IMR-90 (cell line): ENCODE measurements around the gene PEX16. TPM values are rescaled to one million over a fixed set of nuclear protein-coding genes. Genes with fewer than 3 reads are reported as not detected.

ENCODE experiments used
- ATAC-seq: fragments of 200-7000 bp; cut with Tn5 transposase; 2 replicates; pipeline ENCODE4 v1.9.1; 2020; ENCODE audit warnings: low read depth, mild to moderate bottlenecking, moderate library complexity
- BruUV-seq: library from RNA; stranded (reverse); fragments of 400-500 nt; replicated peaks from 2 replicates; lab custom pipeline; 2021; lab: Mats Ljungman, UMichigan
- CTCF ChIA-PET: fragments of 300-600 bp; formaldehyde crosslinking; extraction: SDS; loops from one replicate; lab custom pipeline; 2021; ENCODE audit warnings: antibody characterized with exemption; lab: Yijun Ruan, JAX
- POLR2A ChIA-PET: fragments of 300-600 bp; sonication (Branson Sonifier 250); formaldehyde crosslinking; loops from one replicate; lab custom pipeline; 2022; ENCODE audit warnings: antibody characterized with exemption; ENCODE audit not compliant: unreplicated experiment; lab: Charles Lee
- DNase-seq: peaks from one replicate; pipeline ENCODE4 v3.0.0; 2013
- H2AFZ ChIP-seq: replicated peaks from 2 replicates; pipeline ENCODE3; 2013; ENCODE audit warnings: low read length, mild to moderate bottlenecking; ENCODE audit not compliant: poor library complexity
- H2AK5ac ChIP-seq: 2 replicates; pipeline ENCODE4 v1.6.1; 2013; ENCODE audit warnings: low read depth, low read length, inconsistent platforms
- H2AK9ac ChIP-seq: replicated peaks from 2 replicates; pipeline ENCODE3; 2013; ENCODE audit warnings: mild to moderate bottlenecking, low read depth, low read length, moderate library complexity; ENCODE audit not compliant: poor library complexity
- H2BK120ac ChIP-seq: 2 replicates; pipeline ENCODE4 v1.6.1; 2013; ENCODE audit warnings: low read depth, low read length, inconsistent platforms
- H2BK15ac ChIP-seq: 3 replicates; pipeline ENCODE4 v1.6.1; 2013; ENCODE audit warnings: low read depth, low read length, inconsistent platforms
- H2BK20ac ChIP-seq: 2 replicates; pipeline ENCODE4 v1.6.1; 2013; ENCODE audit warnings: low read depth, mild to moderate bottlenecking, inconsistent platforms, low read length, moderate library complexity
- H2BK5ac ChIP-seq: 2 replicates; pipeline ENCODE4 v1.6.1; 2013; ENCODE audit warnings: mild to moderate bottlenecking, low read depth, low read length, inconsistent platforms; ENCODE audit not compliant: poor library complexity, severe bottlenecking
- H3K14ac ChIP-seq: replicated peaks from 2 replicates; pipeline ENCODE4 v1.6.1; 2013; ENCODE audit warnings: low read depth, low read length, inconsistent platforms
- H3K18ac ChIP-seq: 2 replicates; pipeline ENCODE4 v1.6.1; 2013; ENCODE audit warnings: low read depth, low read length, control low read depth
- H3K23ac ChIP-seq: 2 replicates; pipeline ENCODE4 v1.6.1; 2013; ENCODE audit warnings: low read depth, low read length, inconsistent platforms
- H3K27ac ChIP-seq: 2 replicates; pipeline ENCODE4 v1.5.1; 2013; ENCODE audit warnings: mild to moderate bottlenecking, control low read depth, low read length; ENCODE audit not compliant: insufficient read depth
- H3K27me3 ChIP-seq: 2 replicates; pipeline ENCODE4 v1.6.1; 2013; ENCODE audit warnings: low read length; ENCODE audit not compliant: control insufficient read depth, insufficient read depth
- H3K36me3 ChIP-seq: 2 replicates; pipeline ENCODE4 v1.6.1; 2013; ENCODE audit warnings: low read length, mixed read lengths; ENCODE audit not compliant: control insufficient read depth, insufficient read depth
- H3K4ac ChIP-seq: 2 replicates; pipeline ENCODE4 v1.6.1; 2013; ENCODE audit warnings: low read depth, low read length, inconsistent platforms
- H3K4me1 ChIP-seq: 2 replicates; pipeline ENCODE4 v1.6.1; 2013; ENCODE audit warnings: low read length, mixed read lengths; ENCODE audit not compliant: control insufficient read depth, insufficient read depth
- H3K4me2 ChIP-seq: 2 replicates; pipeline ENCODE4 v1.6.1; 2013; ENCODE audit warnings: low read depth, mild to moderate bottlenecking, control low read depth, low read length, moderate library complexity
- H3K4me3 ChIP-seq: 2 replicates; pipeline ENCODE4 v1.5.1; 2013; ENCODE audit warnings: low read depth, mild to moderate bottlenecking, control low read depth, low read length, moderate library complexity; ENCODE audit not compliant: insufficient read depth
- H3K56ac ChIP-seq: 2 replicates; pipeline ENCODE4 v1.6.1; 2013; ENCODE audit warnings: low read length, inconsistent platforms; ENCODE audit not compliant: insufficient read depth; ENCODE audit errors: extremely low read depth
- H3K79me1 ChIP-seq, 2 experiments: 2 replicates each; pipeline ENCODE4 v1.6.1; 2013; ENCODE audit warnings: low read length in 2 of 2, inconsistent platforms in 1 of 2, low read depth in 1 of 2
- H3K9ac ChIP-seq: 2 replicates; pipeline ENCODE4 v1.6.1; 2013; ENCODE audit warnings: low read depth, low read length, control low read depth
- H3K9me1 ChIP-seq: 2 replicates; pipeline ENCODE4 v1.6.1; 2013; ENCODE audit warnings: low read length, inconsistent platforms; ENCODE audit not compliant: insufficient read depth
- H3K9me3 ChIP-seq: 2 replicates; pipeline ENCODE4 v1.6.1; 2013; ENCODE audit warnings: low read length; ENCODE audit not compliant: control insufficient read depth, insufficient read depth
- H4K20me1 ChIP-seq: 2 replicates; pipeline ENCODE4 v1.6.1; 2013; ENCODE audit warnings: low read length, inconsistent platforms; ENCODE audit not compliant: insufficient read depth
- H4K5ac ChIP-seq: 2 replicates; pipeline ENCODE4 v1.6.1; 2013; ENCODE audit warnings: mild to moderate bottlenecking, low read depth, low read length, control low read depth
- H4K8ac ChIP-seq, 2 experiments: 2 replicates each; pipeline ENCODE4 v1.6.1; 2013; ENCODE audit warnings: low read depth in 2 of 2, low read length in 2 of 2, control low read depth in 1 of 2, inconsistent platforms in 1 of 2
- H4K91ac ChIP-seq: 2 replicates; pipeline ENCODE4 v1.6.1; 2013; ENCODE audit warnings: low read depth, low read length, inconsistent platforms; ENCODE audit not compliant: insufficient read depth
- BHLHE40 ChIP-seq: fragments of 150-350 bp; IDR thresholded peaks from 2 replicates; pipeline ENCODE4 v1.6.1; 2016; ENCODE audit warnings: mild to moderate bottlenecking, low read depth, low read length
- CEBPB ChIP-seq: IDR thresholded peaks from 2 replicates; pipeline ENCODE4 v1.6.1; 2012; ENCODE audit warnings: low read depth, low read length, improper control_type of control experiment
- CHD1 ChIP-seq: IDR thresholded peaks from 2 replicates; pipeline ENCODE4 v1.6.1; 2012; ENCODE audit warnings: low read depth, low read length, improper control_type of control experiment
- FOS ChIP-seq: fragments of 150-350 bp; IDR thresholded peaks from 2 replicates; pipeline ENCODE4 v1.6.1; 2016; ENCODE audit warnings: low read depth, low read length
- MAFK ChIP-seq: IDR thresholded peaks from 2 replicates; pipeline ENCODE4 v1.6.1; 2012; ENCODE audit warnings: low read depth, low read length, improper control_type of control experiment
- MAZ ChIP-seq: IDR thresholded peaks from 2 replicates; pipeline ENCODE4 v1.6.1; 2012; ENCODE audit warnings: low read depth, mild to moderate bottlenecking, low read length, improper control_type of control experiment, moderate library complexity, borderline replicate concordance
- MXI1 ChIP-seq: IDR thresholded peaks from 2 replicates; pipeline ENCODE4 v1.6.1; 2012; ENCODE audit warnings: low read depth, mild to moderate bottlenecking, low read length, moderate library complexity, borderline replicate concordance
- RAD21 ChIP-seq: IDR thresholded peaks from 2 replicates; pipeline ENCODE4 v1.6.1; 2012; ENCODE audit warnings: low read length, improper control_type of control experiment
- RCOR1 ChIP-seq: IDR thresholded peaks from 2 replicates; pipeline ENCODE4 v1.6.1; 2012; ENCODE audit warnings: mild to moderate bottlenecking, low read length, improper control_type of control experiment; ENCODE audit not compliant: insufficient replicate concordance
- RFX5 ChIP-seq: IDR thresholded peaks from 2 replicates; pipeline ENCODE4 v1.8.0; 2012; ENCODE audit warnings: low read depth, mild to moderate bottlenecking, low read length, moderate library complexity
- SMC3 ChIP-seq: fragments of 150-350 bp; IDR thresholded peaks from 2 replicates; pipeline ENCODE4 v1.6.1; 2016; ENCODE audit warnings: low read depth, mild to moderate bottlenecking, antibody characterized with exemption, low read length, moderate library complexity
- WGBS, 2 experiments: methylation state at CpG; one replicate each; pipeline versions ENCODE4 v1.1.5 to v1.1.7; 2013; ENCODE audit warnings: missing lambda C conversion rate in 2 of 2; ENCODE audit not compliant: insufficient read length in 1 of 2; ENCODE audit errors: extremely low coverage in 2 of 2; 5-methylcytosine and 5-hydroxymethylcytosine counted together
- dilution Hi-C: fragments of 300-500 bp; cut with HindIII; formaldehyde crosslinking; loops from one replicate; pipeline ENCODE4 v1.14.3; 2018; ENCODE audit warnings: low sequenced_read_pairs; ENCODE audit not compliant: unreplicated experiment
- in situ Hi-C: fragments of 300-500 bp; cut with MboI; formaldehyde crosslinking; loops from 3 replicates; pipeline ENCODE4 v1.14.3; 2019; ENCODE audit warnings: low sequenced_read_pairs, inconsistent platforms, mixed read lengths
- intact Hi-C: fragments of 100-400 bp; cut with micrococcal nuclease; formaldehyde crosslinking; loops from 2 replicates; pipeline ENCODE4 v1.10.0; 2022
- polyA plus RNA-seq, 3 experiments: library from polyadenylated mRNA; depleted of rRNA; stranded (reverse); fragments of >200 nt; gene quantifications; 2 replicates each; pipeline ENCODE4 v1.2.3, GENCODE V29; 2012; ENCODE audit warnings: low replicate concordance in 1 of 3
- total RNA-seq: library from RNA; depleted of rRNA; stranded (reverse); fragments of >200 nt; gene quantifications from 2 replicates; pipeline ENCODE4 v1.2.3, GENCODE V29; 2012
- TF ChIP-seq, protein P1 (sequence below): fragments of 150-350 bp; IDR thresholded peaks from 2 replicates; pipeline ENCODE4 v1.6.1; 2017; ENCODE audit warnings: mild to moderate bottlenecking, antibody characterized with exemption, low read length, low read depth
- TF ChIP-seq, protein P2 (sequence below): conservative IDR thresholded peaks from 2 replicates; pipeline ENCODE4 v1.5.1; 2012; ENCODE audit warnings: mild to moderate bottlenecking, low read depth, low read length, improper control_type of control experiment
- TF ChIP-seq, protein P3 (sequence below): fragments of 150-350 bp; IDR thresholded peaks from 2 replicates; pipeline ENCODE4 v1.6.1; 2016; ENCODE audit warnings: low read depth, mild to moderate bottlenecking, low read length, moderate library complexity, borderline replicate concordance

PEX16 gene
- total and polyA plus RNA-seq, 2 of the 4 experiments (the other 2 are of a cell fraction) = 17.9 to 23.3 TPM

DNA sequence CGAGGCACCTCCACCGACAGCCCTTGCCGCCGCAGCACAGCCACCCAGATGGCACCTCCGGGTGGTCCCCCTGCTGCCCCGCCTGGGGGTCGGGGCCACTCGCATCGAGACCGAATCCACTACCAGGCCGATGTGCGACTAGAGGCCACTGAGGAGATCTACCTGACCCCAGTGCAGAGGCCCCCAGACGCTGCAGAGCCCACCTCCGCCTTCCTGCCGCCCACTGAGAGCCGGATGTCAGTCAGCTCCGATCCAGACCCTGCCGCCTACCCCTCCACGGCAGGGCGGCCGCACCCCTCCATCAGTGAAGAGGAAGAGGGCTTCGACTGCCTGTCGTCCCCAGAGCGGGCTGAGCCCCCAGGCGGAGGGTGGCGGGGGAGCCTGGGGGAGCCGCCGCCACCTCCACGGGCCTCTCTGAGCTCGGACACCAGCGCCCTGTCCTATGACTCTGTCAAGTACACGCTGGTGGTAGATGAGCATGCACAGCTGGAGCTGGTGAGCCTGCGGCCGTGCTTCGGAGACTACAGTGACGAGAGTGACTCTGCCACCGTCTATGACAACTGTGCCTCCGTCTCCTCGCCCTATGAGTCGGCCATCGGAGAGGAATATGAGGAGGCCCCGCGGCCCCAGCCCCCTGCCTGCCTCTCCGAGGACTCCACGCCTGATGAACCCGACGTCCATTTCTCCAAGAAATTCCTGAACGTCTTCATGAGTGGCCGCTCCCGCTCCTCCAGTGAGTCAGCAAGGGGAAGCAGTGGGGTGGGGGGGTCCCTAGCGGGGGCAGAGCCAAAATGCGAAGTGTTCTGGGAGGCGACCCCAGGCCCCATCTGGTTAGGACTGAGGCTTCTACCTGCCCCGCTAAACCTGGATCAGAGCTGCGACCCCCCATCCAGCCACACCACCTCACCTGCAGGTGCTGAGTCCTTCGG is 15.0 kb downstream of the PEX16 start:
- ChIA-PET CTCF (no interaction called here), POLR2A (no interaction called here)
- no peak overlapping the region for H4K91ac ChIP-seq
- no peak overlapping the region for H2AK9ac ChIP-seq
- in situ Hi-C loops (no loop called here), intact Hi-C loops (no loop called here), dilution Hi-C loops (no loop called here)
- no peak overlapping the region for H4K8ac ChIP-seq
- H3K27me3 ChIP-seq = peaks cover 4% of the 10 kb centered on the region; the same call in 1 of the 2 replicates
- no peak overlapping the region for H3K4ac ChIP-seq
- H3K9ac ChIP-seq = no peak overlapping the region
- peaks cover 15% of the 10 kb centered on the region for H3K36me3 ChIP-seq
- no peak overlapping the region for H3K4me3 ChIP-seq
- no peak overlapping the region for H2BK5ac ChIP-seq
- H3K9me1 ChIP-seq = no peaks in the 10 kb centered on the region
- no peak overlapping the region for H2BK120ac ChIP-seq
- H3K79me1 ChIP-seq = peaks cover 0 to 4% of the 10 kb centered on the region in 2 experiments; a peak in 1 of 4 replicates
- DNase-seq (no peak), ATAC-seq (no peak)
- H3K23ac ChIP-seq = no peak overlapping the region
- H2BK15ac ChIP-seq = no peak overlapping the region
- H4K5ac ChIP-seq = no peak overlapping the region
- no peak overlapping the region for H3K14ac ChIP-seq
- H3K9me3 ChIP-seq = no peaks in the 10 kb centered on the region
- H3K4me2 ChIP-seq = no peak overlapping the region
- peaks cover 7% of the 10 kb centered on the region; the same call in 1 of the 2 replicates for H3K4me1 ChIP-seq
- H4K20me1 ChIP-seq = peaks cover 19% of the 10 kb centered on the region
- no peak overlapping the region for H3K56ac ChIP-seq
- H2AK5ac ChIP-seq = no peak overlapping the region
- no peak overlapping the region for H3K27ac ChIP-seq
- WGBS, 2 experiments = 75% methylated on average over 22 of the region's 56 CpGs; no CpG with 5 or more reads in 1 of the 2 experiments
- no TSS peak for BruUV-seq
- H2AFZ ChIP-seq = no peak overlapping the region
- no peak overlapping the region for H3K18ac ChIP-seq
- TF ChIP-seq FOS (no peak), MXI1 (no peak), MAFK (no peak), RAD21 (no peak), BHLHE40 (no peak), CHD1 (no peak), RFX5 (no peak), MAZ (no peak), RCOR1 (no peak), CEBPB (no peak), SMC3 (no peak)
- TF ChIP-seq, protein P1, sequence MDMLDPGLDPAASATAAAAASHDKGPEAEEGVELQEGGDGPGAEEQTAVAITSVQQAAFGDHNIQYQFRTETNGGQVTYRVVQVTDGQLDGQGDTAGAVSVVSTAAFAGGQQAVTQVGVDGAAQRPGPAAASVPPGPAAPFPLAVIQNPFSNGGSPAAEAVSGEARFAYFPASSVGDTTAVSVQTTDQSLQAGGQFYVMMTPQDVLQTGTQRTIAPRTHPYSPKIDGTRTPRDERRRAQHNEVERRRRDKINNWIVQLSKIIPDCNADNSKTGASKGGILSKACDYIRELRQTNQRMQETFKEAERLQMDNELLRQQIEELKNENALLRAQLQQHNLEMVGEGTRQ = no peak
- TF ChIP-seq, protein P2, sequence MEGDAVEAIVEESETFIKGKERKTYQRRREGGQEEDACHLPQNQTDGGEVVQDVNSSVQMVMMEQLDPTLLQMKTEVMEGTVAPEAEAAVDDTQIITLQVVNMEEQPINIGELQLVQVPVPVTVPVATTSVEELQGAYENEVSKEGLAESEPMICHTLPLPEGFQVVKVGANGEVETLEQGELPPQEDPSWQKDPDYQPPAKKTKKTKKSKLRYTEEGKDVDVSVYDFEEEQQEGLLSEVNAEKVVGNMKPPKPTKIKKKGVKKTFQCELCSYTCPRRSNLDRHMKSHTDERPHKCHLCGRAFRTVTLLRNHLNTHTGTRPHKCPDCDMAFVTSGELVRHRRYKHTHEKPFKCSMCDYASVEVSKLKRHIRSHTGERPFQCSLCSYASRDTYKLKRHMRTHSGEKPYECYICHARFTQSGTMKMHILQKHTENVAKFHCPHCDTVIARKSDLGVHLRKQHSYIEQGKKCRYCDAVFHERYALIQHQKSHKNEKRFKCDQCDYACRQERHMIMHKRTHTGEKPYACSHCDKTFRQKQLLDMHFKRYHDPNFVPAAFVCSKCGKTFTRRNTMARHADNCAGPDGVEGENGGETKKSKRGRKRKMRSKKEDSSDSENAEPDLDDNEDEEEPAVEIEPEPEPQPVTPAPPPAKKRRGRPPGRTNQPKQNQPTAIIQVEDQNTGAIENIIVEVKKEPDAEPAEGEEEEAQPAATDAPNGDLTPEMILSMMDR = no peak
- TF ChIP-seq, protein P3, sequence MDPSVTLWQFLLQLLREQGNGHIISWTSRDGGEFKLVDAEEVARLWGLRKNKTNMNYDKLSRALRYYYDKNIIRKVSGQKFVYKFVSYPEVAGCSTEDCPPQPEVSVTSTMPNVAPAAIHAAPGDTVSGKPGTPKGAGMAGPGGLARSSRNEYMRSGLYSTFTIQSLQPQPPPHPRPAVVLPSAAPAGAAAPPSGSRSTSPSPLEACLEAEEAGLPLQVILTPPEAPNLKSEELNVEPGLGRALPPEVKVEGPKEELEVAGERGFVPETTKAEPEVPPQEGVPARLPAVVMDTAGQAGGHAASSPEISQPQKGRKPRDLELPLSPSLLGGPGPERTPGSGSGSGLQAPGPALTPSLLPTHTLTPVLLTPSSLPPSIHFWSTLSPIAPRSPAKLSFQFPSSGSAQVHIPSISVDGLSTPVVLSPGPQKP = no peak
- no peak overlapping the region for H2BK20ac ChIP-seq
